HCT116 (cell line): Measurements from ENCODE around the gene HTRA3. TPM values are rescaled to one million over a fixed set of nuclear protein-coding genes. Genes with fewer than 3 reads are reported as not detected.

Experiments used
- ATAC-seq: fragments of 200-7000 bp; cut with Tn5 transposase; 2 replicates; pipeline ENCODE4 v1.9.1; 2020; ENCODE audit warnings: mild to moderate bottlenecking, moderate library complexity
- BruUV-seq: library from RNA; stranded (reverse); fragments of 400-500 nt; replicated peaks from 2 replicates; lab custom pipeline; 2021; lab: Mats Ljungman, UMichigan
- CTCF ChIA-PET: fragments of 300-600 bp; sonication (Branson Sonifier 250); formaldehyde crosslinking; loops from one replicate; lab custom pipeline; 2021; ENCODE audit warnings: antibody characterized with exemption; lab: Charles Lee
- POLR2A ChIA-PET: fragments of 300-600, 350-600 bp; sonication (Branson Sonifier 250); formaldehyde crosslinking; loops from one replicate; lab custom pipeline; 2021; ENCODE audit warnings: antibody characterized with exemption; lab: Charles Lee
- RAD21 ChIA-PET, 2 experiments: fragments of 300-600 bp; sonication (Branson Sonifier 250); formaldehyde crosslinking; loops; one replicate each; lab custom pipeline; 2023; ENCODE audit warnings: low total read pairs in 2 of 2; ENCODE audit not compliant: uncharacterized antibody in 2 of 2, unreplicated experiment in 2 of 2, low non-redundant PET in 1 of 2; lab: Charles Lee
- DNase-seq: peaks from one replicate; pipeline ENCODE4 v3.0.0-alpha.2; 2010; ENCODE audit warnings: low read depth, low spot score
- H2AFZ ChIP-seq: fragments of 200-600 bp; shearing (Covaris generic), sonication (generic); 2 replicates; pipeline ENCODE4 v1.6.1; 2017; ENCODE audit warnings: low read depth, mixed run types, mixed read lengths, antibody characterized with exemption, low read length; ENCODE audit not compliant: poor library complexity, severe bottlenecking
- H3K27ac ChIP-seq: 2 replicates; pipeline ENCODE4 v1.5.1; 2012; ENCODE audit warnings: low read depth, low read length
- H3K27me3 ChIP-seq: fragments of 200-600 bp; sonication (generic); 2 replicates; pipeline ENCODE4 v1.6.1; 2016; ENCODE audit warnings: mixed run types, low read length, mixed read lengths; ENCODE audit not compliant: insufficient read depth
- H3K36me3 ChIP-seq, 2 experiments: fragments of 200-500 bp in 1 of 2; fragments of 200-600 bp in 1 of 2; sonication (Bioruptor generic) in 1 of 2; sonication (generic) in 1 of 2; 2 replicates each; pipeline versions ENCODE4 v1.5.1 to v1.6.1; 2014 to 2016; ENCODE audit warnings: low read length in 2 of 2, inconsistent platforms in 1 of 2, mixed read lengths in 1 of 2, mixed run types in 1 of 2; ENCODE audit not compliant: insufficient read depth in 2 of 2, control insufficient read depth in 1 of 2
- H3K4me1 ChIP-seq, 2 experiments: fragments of 200-600 bp in 1 of 2; sonication (generic) in 1 of 2; 2 replicates each; pipeline versions ENCODE4 v1.5.1 to v1.6.1; 2012 to 2017; ENCODE audit warnings: low read length in 2 of 2, inconsistent platforms in 1 of 2, mild to moderate bottlenecking in 1 of 2, mixed read lengths in 1 of 2, mixed run types in 1 of 2, moderate library complexity in 1 of 2; ENCODE audit not compliant: insufficient read depth in 2 of 2, control insufficient read depth in 1 of 2
- H3K4me2 ChIP-seq: fragments of 200-600 bp; sonication (generic); 2 replicates; pipeline ENCODE4 v1.6.1; 2017; ENCODE audit warnings: mixed run types, low read length, mixed read lengths
- H3K4me3 ChIP-seq, 2 experiments: fragments of 200-600 bp in 1 of 2; sonication (generic) in 1 of 2; replicated peaks in 1 of 2; 2 replicates each; pipeline ENCODE4 v1.5.1; 2011 to 2016; ENCODE audit warnings: low read length in 2 of 2, control low read depth in 1 of 2, low read depth in 1 of 2, mild to moderate bottlenecking in 1 of 2, mixed read lengths in 1 of 2, mixed run types in 1 of 2
- H3K79me2 ChIP-seq: fragments of 200-600 bp; sonication (generic); 2 replicates; pipeline ENCODE4 v1.6.1; 2017; ENCODE audit warnings: mild to moderate bottlenecking, mixed run types, low read length, moderate library complexity, mixed read lengths; ENCODE audit not compliant: insufficient read depth
- H3K9ac ChIP-seq: fragments of 200-600 bp; sonication (generic); 2 replicates; pipeline ENCODE4 v1.6.1; 2016; ENCODE audit warnings: low read length, mixed read lengths
- H3K9me2 ChIP-seq: fragments of 200-600 bp; sonication (generic), shearing (Covaris generic); 2 replicates; pipeline ENCODE4 v1.6.1; 2017; ENCODE audit warnings: mixed run types, mild to moderate bottlenecking, moderate library complexity; ENCODE audit not compliant: insufficient read depth
- H3K9me3 ChIP-seq, 2 experiments: fragments of 200-500 bp in 1 of 2; fragments of 200-600 bp in 1 of 2; sonication (Bioruptor generic) in 1 of 2; sonication (generic) in 1 of 2; 2 replicates each; pipeline ENCODE4 v1.6.1; 2014 to 2017; ENCODE audit warnings: low read length in 2 of 2, mixed read lengths in 2 of 2, inconsistent platforms in 1 of 2, low read depth in 1 of 2, mild to moderate bottlenecking in 1 of 2, mixed run types in 1 of 2, moderate library complexity in 1 of 2; ENCODE audit not compliant: control insufficient read depth in 1 of 2, insufficient read depth in 1 of 2
- H4K20me1 ChIP-seq: fragments of 200-600 bp; sonication (generic), shearing (Covaris generic); 2 replicates; pipeline ENCODE4 v1.6.1; 2017; ENCODE audit warnings: mixed run types, mild to moderate bottlenecking, moderate library complexity; ENCODE audit not compliant: insufficient read depth
- ATF3 ChIP-seq: IDR thresholded peaks from 2 replicates; pipeline ENCODE4 v1.6.1; 2012
- CEBPB ChIP-seq: IDR thresholded peaks from 2 replicates; pipeline ENCODE4 v1.6.1; 2012; ENCODE audit warnings: low read depth
- CTCF ChIP-seq, 3 experiments: fragments of 200-600 bp in 1 of 3; sonication (generic) in 1 of 3; IDR thresholded peaks in 2 of 3; conservative IDR thresholded peaks in 1 of 3; 2 replicates each; pipeline ENCODE4 v1.5.1; 2012 to 2017; ENCODE audit warnings: low read depth in 2 of 3, low read length in 2 of 3, antibody characterized with exemption in 1 of 3, borderline replicate concordance in 1 of 3, control low read depth in 1 of 3, mild to moderate bottlenecking in 1 of 3, mixed read lengths in 1 of 3, mixed run types in 1 of 3, moderate library complexity in 1 of 3; ENCODE audit not compliant: insufficient read depth in 1 of 3
- EGR1 ChIP-seq: IDR thresholded peaks from 2 replicates; pipeline ENCODE4 v1.6.1; 2012; ENCODE audit warnings: low read depth
- EZH2 ChIP-seq: fragments of 200-600 bp; sonication (generic); IDR thresholded peaks from 2 replicates; pipeline ENCODE4 v1.6.1; 2017; ENCODE audit warnings: antibody characterized with exemption, mixed run types
- MAX ChIP-seq: IDR thresholded peaks from 2 replicates; pipeline ENCODE4 v1.6.1; 2012
- RAD21 ChIP-seq: IDR thresholded peaks from 2 replicates; pipeline ENCODE4 v1.6.1; 2012; ENCODE audit warnings: low read depth, mild to moderate bottlenecking
- TCF7L2 ChIP-seq: IDR thresholded peaks from 2 replicates; pipeline ENCODE4 v1.7.0; 2011; ENCODE audit warnings: borderline replicate concordance, inconsistent platforms; ENCODE audit not compliant: insufficient read depth, insufficient read length; ENCODE audit errors: extremely low read depth
- ZBTB33 ChIP-seq: IDR thresholded peaks from 2 replicates; pipeline ENCODE4 v1.6.1; 2011; ENCODE audit warnings: mild to moderate bottlenecking, low read length, moderate library complexity; ENCODE audit not compliant: insufficient replicate concordance; ENCODE audit errors: extremely low read depth
- ZNF274 ChIP-seq: fragments of 200-500 bp; sonication (Bioruptor generic); IDR thresholded peaks from 2 replicates; pipeline ENCODE4 v1.6.1; 2014; ENCODE audit warnings: mild to moderate bottlenecking, low read depth, low read length, inconsistent platforms
- intact Hi-C: fragments of 100-400 bp; cut with micrococcal nuclease; formaldehyde crosslinking; loops from 2 replicates; pipeline ENCODE4 v1.10.0; 2022
- total RNA-seq: library from RNA; stranded (reverse); gene quantifications from one replicate; pipeline ENCODE4 v1.2.1, GENCODE V29; 2021; ENCODE audit not compliant: unreplicated experiment

HTRA3 gene
- total RNA-seq, 1 experiment from 2014 or later = not detected

GRCh38 chr4:8277356-8278008 is 7.9 kb downstream of the HTRA3 start:
- no peak overlapping the region for H3K9ac ChIP-seq
- no peaks in the 10 kb centered on the region for H3K9me2 ChIP-seq
- no peak overlapping the region for H2AFZ ChIP-seq
- no peak overlapping the region for H3K27ac ChIP-seq
- ChIA-PET CTCF (interaction anchor here (1.7 kb wide), 1 partner anchor 10 kb away, joined by 5 read pairs; no protein-coding TSS in a partner anchor), POLR2A (no interaction called here), RAD21 (no interaction called here)
- no peaks in the 10 kb centered on the region for H3K27me3 ChIP-seq
- no peak for TF ChIP-seq ZNF274
- TF ChIP-seq TCF7L2 = no peak
- TF ChIP-seq EGR1 = no peak
- TF ChIP-seq CTCF (IDR thresholded peaks at IDR 0.05 in 2 of 3, conservative IDR thresholded peaks at IDR 0.05 in 1 of 3; ENCODE audit: borderline replicate concordance in 1 of 3, insufficient read depth in 1 of 3, low read depth in 2 of 3, low read length in 2 of 3) = 0 out of 6 replicates have a peak, but pooled peaks have one; percentile 8 to 16 (median 10)
- TF ChIP-seq ZBTB33 = no peak
- no peak for TF ChIP-seq ATF3
- no peak for TF ChIP-seq MAX
- TF ChIP-seq RAD21 = peak; percentile 39
- no peak for TF ChIP-seq EZH2
- no peak for TF ChIP-seq CEBPB
- peak; percentile 23; the same call in 1 of the 2 replicates for ATAC-seq
- H3K4me2 ChIP-seq = no peak overlapping the region
- no TSS peak for BruUV-seq
- H3K79me2 ChIP-seq = no peaks in the 10 kb centered on the region
- intact Hi-C loops = no loop called here
- H3K9me3 ChIP-seq = no peaks in the 10 kb centered on the region
- no peak for DNase-seq
- no peaks in the 10 kb centered on the region for H3K36me3 ChIP-seq
- H3K4me1 ChIP-seq = peaks cover 0 to 11% of the 10 kb centered on the region in 2 experiments; a peak in 2 of 4 replicates
- no peak overlapping the region for H3K4me3 ChIP-seq
- no peaks in the 10 kb centered on the region for H4K20me1 ChIP-seq
